ENCODE measurements around the gene USP4. TPM values are rescaled to one million over a fixed set of nuclear protein-coding genes. Genes with fewer than 3 reads are reported as not detected.
"Not testable (repeated sequence)": the region's sequence is repeated elsewhere in the genome, so short reads cannot be mapped to it uniquely, and the experiment has no call there.

Gene USP4
- total RNA-seq, 1 donor from 2014 or later = 55.1 TPM

- TF ChIP-seq, protein P1, sequence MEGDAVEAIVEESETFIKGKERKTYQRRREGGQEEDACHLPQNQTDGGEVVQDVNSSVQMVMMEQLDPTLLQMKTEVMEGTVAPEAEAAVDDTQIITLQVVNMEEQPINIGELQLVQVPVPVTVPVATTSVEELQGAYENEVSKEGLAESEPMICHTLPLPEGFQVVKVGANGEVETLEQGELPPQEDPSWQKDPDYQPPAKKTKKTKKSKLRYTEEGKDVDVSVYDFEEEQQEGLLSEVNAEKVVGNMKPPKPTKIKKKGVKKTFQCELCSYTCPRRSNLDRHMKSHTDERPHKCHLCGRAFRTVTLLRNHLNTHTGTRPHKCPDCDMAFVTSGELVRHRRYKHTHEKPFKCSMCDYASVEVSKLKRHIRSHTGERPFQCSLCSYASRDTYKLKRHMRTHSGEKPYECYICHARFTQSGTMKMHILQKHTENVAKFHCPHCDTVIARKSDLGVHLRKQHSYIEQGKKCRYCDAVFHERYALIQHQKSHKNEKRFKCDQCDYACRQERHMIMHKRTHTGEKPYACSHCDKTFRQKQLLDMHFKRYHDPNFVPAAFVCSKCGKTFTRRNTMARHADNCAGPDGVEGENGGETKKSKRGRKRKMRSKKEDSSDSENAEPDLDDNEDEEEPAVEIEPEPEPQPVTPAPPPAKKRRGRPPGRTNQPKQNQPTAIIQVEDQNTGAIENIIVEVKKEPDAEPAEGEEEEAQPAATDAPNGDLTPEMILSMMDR (IDR thresholded peaks at IDR 0.05; ENCODE audit: unreplicated experiment) = no peak
- Mint-ChIP-seq H3K27ac (peak overlapping the region; percentile 88), H3K36me3 (ENCODE audit: insufficient read depth) (peaks cover 3% of the 10 kb centered on the region), H3K27me3 (no peaks in the 10 kb centered on the region), H3K9me3 (ENCODE audit: low read depth) (peaks cover 10% of the 10 kb centered on the region), H3K4me3 (ENCODE audit: low read depth) (no peak overlapping the region), H3K4me1 (ENCODE audit: low read depth) (peaks cover 3% of the 10 kb centered on the region)
- DNase-seq (ENCODE audit: low spot score, unreplicated experiment) = no peak
Observed at GRCh38 chr3:49238274-49239127, 101.4 kb downstream of the USP4 start.

DNA sequence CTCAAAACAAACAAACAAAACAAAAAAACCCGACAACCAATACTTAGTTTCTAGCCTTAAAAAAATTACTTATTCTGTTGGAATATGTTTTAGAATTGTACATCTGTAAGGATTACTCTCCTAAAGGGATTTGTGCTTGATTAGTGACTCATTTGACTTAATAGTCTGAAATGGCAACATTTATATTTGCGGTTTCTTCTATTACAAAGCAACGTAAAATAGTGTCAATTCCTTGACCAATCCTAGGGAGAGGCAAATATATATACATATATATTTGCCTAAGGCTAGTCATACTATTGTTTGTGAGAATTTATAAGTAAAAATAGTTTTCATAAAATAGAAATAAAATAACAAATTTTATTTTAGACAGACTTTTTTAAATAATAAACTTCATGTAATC lies 102.5 kb downstream of the USP4 start:
- Mint-ChIP-seq H3K27ac (no peak overlapping the region), H3K36me3 (ENCODE audit: insufficient read depth) (peaks cover 3% of the 10 kb centered on the region), H3K4me1 (ENCODE audit: low read depth) (peaks cover 3% of the 10 kb centered on the region), H3K27me3 (no peaks in the 10 kb centered on the region), H3K4me3 (ENCODE audit: low read depth) (no peak overlapping the region), H3K9me3 (ENCODE audit: low read depth) (peaks cover 18% of the 10 kb centered on the region)
- TF ChIP-seq, protein P1 (IDR thresholded peaks at IDR 0.05; ENCODE audit: unreplicated experiment) = no peak
- DNase-seq (ENCODE audit: low spot score, unreplicated experiment) = no peak

DNA sequence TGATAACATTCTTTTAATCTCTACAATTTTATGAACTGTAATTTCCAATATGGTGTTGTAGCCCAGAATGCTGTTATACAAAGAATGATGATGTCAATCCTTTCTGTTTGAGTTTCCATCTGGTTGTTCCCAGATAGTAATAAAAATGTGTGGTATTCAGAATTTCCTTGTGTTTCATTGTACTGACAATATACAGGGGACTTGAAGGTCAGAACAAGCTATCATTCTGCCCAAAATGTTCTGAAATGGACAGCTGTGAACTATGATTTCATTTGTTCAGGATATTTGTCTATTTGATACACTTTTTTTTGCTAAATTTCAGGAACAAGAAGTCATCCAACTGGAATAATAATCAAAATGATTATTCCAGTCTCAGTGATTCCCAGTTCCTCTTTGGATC lies 103.6 kb downstream of the USP4 start:
- Mint-ChIP-seq H3K4me1 (ENCODE audit: low read depth) (peaks cover 1% of the 10 kb centered on the region), H3K9me3 (ENCODE audit: low read depth) (peaks cover 22% of the 10 kb centered on the region), H3K4me3 (ENCODE audit: low read depth) (no peak overlapping the region), H3K36me3 (ENCODE audit: insufficient read depth) (peaks cover 3% of the 10 kb centered on the region), H3K27me3 (no peaks in the 10 kb centered on the region), H3K27ac (no peak overlapping the region)
- TF ChIP-seq, protein P1 (IDR thresholded peaks at IDR 0.05; ENCODE audit: unreplicated experiment) = no peak
- no peak for DNase-seq (ENCODE audit: low spot score, unreplicated experiment)

DNA sequence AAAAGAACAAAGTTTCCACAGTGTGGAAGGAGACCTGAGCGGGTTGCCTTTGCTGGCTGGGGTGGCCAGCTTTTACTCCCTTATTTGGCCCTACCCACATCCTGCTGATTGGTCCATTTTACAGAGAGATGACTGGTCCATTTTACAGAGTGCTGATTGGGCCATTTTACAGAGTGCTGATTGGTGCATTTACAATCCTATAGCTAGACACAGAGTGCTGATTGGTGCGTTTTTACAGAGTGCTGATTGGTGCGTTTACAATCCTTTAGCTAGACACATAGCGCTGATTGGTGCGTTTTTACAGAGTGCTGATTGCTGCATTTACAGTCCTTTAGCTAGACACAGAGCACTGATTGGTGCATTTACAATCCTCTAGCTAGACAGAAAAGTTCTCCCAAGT lies 111.0 kb downstream of the USP4 start:
- peaks cover 37% of the 10 kb centered on the region for H3K9me3 Mint-ChIP-seq (ENCODE audit: low read depth)
- H3K27ac Mint-ChIP-seq; DNase-seq (ENCODE audit: low spot score, unreplicated experiment); H3K4me1 Mint-ChIP-seq (ENCODE audit: low read depth); H3K4me3 Mint-ChIP-seq (ENCODE audit: low read depth); H3K27me3 Mint-ChIP-seq; H3K36me3 Mint-ChIP-seq (ENCODE audit: insufficient read depth): not testable (repeated sequence)

Small RNA genes lying within 50 kb of the gene (microRNA-seq; reads per million reads assigned to microRNA genes)
- gene MIR4271 (ENCODE audit: borderline number of aligned reads, unreplicated experiment) = not detected

Other genes with a start within 250 kb of the USP4 start
- 130 and 134 TPM in 2 replicates for gene QRICH1, start 246.0 kb downstream of the USP4 start, total RNA-seq
- gene QARS1, start 235.3 kb downstream of the USP4 start, total RNA-seq = 402 and 417 TPM in 2 replicates
- 76.2 and 81.1 TPM in 2 replicates for gene USP19, start 219.2 kb downstream of the USP4 start, total RNA-seq
- 273 and 278 TPM in 2 replicates for gene LAMB2, start 207.0 kb downstream of the USP4 start, total RNA-seq
- 28.6 and 29.8 TPM in 2 replicates for gene CCDC71, start 173.7 kb downstream of the USP4 start, total RNA-seq
- gene KLHDC8B, start 168.5 kb downstream of the USP4 start, total RNA-seq = 38.7 and 41.4 TPM in 2 replicates
- gene C3orf62, start 62.8 kb downstream of the USP4 start, total RNA-seq = 14.8 and 15.1 TPM in 2 replicates
- gene GPX1, start 18.3 kb upstream of the USP4 start, total RNA-seq = 130 TPM in 2 replicates
- 289 and 301 TPM in 2 replicates for gene RHOA, start 71.9 kb upstream of the USP4 start, total RNA-seq
- 18.0 and 18.8 TPM in 2 replicates for gene TCTA, start 72.4 kb upstream of the USP4 start, total RNA-seq
- 29.8 and 32.8 TPM in 2 replicates for gene AMT, start 82.4 kb upstream of the USP4 start, total RNA-seq
- 23.7 and 23.8 TPM in 2 replicates for gene NICN1, start 89.3 kb upstream of the USP4 start, total RNA-seq
- 109 and 114 TPM in 2 replicates for gene DAG1, start 130.2 kb upstream of the USP4 start, total RNA-seq
- 3.0 and 3.8 TPM in 2 replicates for gene BSN, start 214.4 kb upstream of the USP4 start, total RNA-seq

Data from progenitor cell of endocrine pancreas (in vitro differentiated cells).